NCI-H226 (cell line): Measurements from ENCODE around the gene DDX20.

Experiments
- DNase-seq: peaks from one replicate; pipeline ENCODE4 v3.0.0-alpha.2; 2015

DDX20 gene

DNA sequence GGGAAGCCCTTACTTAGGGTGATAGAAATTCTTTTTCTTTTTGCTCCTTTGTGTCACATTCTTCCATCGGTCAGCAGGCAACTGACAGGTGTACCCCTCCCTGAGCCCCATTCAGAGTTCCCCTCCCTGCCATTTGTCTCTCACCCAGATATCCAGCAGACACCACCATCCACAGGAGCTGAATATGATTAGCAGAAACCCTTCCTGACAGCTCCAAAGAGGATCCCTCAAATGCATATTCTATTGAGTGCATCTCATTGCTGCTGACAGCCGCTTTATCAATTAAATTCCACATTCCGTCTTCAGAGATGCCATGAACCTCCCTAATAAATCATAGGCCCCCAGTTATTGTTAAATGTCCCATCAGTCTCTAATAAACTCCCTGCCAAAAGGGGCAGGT is 6.1 kb upstream of the DDX20 start:
- no peak for DNase-seq

DNA sequence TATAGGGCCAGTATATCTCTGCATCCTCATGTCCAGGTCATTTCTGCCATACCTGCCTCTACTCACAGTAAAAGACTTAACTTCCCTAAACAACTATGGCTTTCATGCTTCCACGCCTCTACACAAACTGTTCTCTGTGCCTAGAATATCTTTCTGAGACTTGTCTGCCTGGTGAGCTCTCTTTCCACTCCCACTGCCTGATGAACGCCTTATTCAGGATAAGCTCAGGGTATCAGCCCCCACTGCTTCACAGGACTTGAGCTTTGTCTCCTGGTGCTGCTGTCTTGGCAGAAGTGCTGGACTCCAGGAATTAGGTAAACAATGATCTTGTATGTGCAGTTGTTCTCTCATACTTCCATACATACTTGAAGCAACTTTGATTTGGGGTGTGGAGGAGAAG is 4.8 kb upstream of the DDX20 start:
- DNase-seq: no peak

DNA sequence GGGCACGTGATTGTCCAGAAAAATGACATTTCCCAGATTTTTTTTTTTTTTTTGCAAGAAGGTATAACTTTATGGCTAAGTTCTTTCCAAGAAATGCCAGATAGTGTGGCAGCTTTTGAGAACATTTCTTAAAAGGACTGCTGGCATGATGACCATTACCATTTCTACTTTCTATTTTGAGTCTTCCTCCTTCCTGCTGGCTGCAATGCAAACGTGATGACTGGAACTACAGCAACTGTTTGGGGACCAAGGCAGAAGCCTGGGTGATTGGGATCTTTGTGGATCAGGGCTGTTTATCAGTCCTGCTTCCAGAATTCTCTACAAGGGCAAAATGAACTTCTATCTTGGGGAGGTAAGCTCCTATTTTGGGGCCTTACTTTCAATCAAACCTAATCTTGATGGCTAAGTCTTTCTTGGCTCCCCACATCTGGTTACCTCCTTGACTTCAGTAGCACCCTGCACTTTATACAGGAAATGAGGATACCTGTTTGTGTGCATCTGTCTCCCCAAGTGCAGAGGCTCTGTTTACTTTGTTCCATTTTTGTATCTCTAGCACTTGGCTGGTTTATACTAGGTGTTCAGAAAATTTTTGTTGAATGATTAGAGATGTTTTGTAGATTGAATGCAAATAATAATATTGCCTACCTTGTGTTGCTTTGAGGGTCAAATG is 3.7 kb upstream of the DDX20 start:
- no peak for DNase-seq

DNA sequence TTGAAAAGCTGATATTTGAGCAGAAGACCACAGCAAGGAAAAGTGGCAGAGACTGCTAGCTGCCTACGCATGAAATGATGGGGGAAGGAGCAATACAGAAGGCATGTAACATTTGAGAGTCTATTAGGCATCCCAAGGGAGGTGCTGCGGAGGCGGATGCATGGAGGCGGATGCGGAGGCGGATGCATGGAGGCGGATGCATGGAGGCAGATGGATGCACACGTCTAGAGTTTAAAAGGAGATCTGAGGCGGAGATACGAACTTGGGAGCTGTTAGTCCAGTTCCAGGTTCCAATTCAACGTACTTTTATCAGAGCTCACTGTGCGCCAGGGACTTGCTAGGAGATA is 744 bp upstream of the DDX20 start:
- peak; percentile 76 for DNase-seq

DNA sequence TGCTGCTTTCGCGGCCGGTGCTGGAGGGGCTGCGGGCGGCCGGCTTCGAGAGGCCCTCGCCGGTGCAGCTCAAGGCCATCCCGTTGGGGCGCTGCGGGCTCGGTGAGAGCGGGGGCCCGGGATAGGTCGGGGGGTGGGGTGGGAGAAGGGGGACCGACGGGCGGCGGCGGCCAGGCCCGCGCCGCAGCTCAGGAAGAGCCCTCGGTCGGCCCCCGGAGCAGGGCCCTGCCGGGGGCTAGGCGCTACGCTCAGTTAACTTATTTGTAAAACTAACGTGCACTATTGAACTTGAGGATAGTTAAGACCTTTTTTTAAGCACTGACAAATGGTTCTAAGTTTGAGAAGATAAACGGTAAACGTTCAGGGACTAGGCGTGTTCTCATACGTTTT is 418 bp downstream of the DDX20 start:
- DNase-seq: no peak

DNA sequence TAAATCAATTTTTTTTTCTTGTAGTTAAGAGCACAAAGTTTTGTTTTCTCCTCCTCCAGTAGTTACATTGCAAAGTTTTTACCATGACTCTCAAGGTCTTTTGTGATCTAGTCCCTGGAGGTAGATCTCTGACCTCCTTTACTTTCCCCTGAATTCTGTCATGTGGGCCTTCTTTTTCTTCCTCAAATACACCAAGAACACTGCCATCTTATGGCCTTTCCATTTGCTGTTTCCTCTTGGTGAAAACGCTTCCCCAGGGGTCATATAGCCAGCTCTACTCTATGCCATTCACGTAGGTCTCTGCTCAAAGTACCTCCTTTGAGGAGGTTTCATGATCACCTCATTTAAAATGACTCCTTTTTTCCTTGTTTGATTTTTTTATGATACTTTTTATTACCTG is 2.7 kb downstream of the DDX20 start:
- no peak for DNase-seq

DNA sequence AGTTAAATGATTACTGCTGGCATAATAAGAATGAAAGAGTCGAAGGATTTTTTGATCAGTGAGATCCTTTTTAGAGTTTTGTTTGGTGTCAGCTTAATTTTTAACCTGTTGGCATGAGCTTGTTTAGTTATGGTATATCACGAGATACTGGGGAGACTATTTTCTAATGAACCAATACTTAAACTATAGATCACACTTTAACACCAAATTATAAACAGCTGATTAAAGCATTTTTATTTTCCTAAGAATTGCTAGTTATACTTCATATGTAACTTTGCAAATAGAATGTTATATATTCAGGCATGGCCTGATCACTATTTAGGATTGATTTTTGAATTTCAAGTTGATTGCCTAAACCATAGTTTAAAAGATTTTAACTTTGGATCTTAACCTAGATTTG is 6.0 kb downstream of the DDX20 start:
- no peak for DNase-seq

DNA sequence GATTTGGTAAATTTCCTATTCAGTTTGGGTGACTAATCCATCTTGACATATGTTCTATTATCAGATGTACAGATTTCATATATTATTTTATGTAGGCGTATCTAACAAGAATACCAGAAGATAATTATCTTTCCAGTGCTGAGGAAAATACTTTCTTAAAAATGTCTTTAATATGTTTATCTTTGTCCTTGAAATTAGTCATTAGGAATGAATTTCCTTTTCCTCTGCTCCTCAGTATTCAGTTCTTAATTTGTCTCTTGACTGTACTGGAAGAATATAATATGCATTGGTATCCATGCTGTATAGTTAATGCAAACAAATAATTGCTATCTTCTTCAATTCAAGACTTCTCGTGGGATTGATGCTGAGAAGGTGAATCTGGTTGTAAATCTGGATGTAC is 6.6 kb downstream of the DDX20 start:
- DNase-seq: no peak

DNA sequence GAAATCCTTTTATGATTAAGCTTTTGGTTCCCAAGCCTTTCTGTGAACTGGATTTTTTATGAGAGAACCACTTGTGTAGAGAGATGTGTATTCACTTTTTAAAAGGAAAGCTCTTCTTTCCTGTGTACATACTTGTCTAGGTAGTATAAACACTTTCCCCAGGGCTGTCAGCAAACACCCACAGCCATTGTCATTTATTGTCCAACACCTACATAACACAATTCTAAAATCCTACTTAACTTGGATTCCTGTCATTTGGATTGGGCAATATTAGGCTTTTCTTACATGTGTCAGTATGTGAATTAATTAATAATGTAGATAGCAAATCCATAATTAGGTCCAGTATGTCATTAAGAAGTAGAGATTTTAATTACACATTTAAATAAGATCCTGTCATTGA is 12.3 kb downstream of the DDX20 start:
- DNase-seq: no peak

DNA sequence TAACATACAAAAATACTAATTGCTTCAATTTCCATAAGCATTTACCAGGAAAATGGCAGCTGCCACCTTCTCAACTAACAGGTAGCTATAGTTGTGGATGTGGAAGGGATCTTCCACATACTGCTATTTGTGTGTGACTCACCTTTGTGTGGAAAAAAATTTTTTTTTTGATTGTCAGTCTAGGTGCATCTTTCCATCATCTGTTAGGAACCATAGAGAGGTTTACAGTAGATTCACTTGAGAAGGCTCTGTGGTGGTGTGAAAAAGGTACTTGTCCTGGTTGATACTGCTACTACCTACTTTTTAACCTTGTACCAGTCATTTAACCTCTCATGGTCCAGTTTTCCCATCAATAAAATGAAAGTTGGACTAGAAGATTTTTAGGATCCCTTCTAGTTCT is 12.9 kb downstream of the DDX20 start:
- no peak for DNase-seq

DNA sequence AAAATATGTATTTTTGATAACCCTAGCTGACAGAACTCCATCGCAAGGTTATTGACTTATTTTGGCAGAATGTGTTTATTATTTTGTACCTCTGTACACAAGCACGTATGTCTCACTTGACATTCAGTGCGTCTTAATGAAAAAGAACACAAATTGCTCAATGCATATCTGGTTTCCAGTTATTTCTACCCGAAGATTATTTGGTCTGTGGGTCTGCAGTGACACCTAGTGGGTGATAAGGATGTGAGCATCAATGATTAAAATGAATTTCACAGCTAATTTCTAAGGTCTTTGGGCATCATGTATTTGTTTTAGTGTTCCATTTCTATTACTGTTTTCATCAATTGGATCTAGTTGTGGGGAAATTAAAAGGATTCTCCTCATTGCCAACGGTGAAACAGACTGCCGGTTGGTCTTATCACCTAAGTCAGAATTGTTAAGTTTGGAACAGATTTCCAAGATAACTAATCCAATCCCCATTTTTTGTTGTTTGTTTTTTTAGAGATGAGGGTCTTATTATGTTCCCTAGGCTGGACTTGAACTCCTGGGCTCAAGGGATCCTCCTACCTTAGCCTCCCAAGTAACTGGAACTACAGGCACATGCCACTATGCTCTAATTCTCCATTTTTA is 13.9 kb downstream of the DDX20 start:
- peak; percentile 58 for DNase-seq

DNA sequence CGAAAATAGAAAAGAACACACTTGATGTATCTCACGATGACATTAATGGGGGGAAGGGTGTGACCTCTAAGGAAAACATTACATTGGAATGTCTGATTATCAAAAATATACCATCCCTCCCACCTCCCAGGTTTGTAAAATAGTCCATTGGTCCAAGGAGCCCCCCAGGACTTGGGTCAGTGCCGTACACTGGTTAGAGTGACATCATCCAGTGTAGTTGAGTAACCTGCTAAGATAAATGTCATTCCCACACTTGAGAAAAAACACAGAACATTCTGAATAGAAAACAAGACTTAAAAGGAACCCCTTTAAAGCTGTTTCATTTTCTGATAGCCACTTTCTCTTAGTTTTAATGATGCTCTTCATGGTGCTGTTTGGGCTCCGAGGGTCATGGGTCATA is 15.2 kb downstream of the DDX20 start:
- DNase-seq: peak; percentile 68

DNA sequence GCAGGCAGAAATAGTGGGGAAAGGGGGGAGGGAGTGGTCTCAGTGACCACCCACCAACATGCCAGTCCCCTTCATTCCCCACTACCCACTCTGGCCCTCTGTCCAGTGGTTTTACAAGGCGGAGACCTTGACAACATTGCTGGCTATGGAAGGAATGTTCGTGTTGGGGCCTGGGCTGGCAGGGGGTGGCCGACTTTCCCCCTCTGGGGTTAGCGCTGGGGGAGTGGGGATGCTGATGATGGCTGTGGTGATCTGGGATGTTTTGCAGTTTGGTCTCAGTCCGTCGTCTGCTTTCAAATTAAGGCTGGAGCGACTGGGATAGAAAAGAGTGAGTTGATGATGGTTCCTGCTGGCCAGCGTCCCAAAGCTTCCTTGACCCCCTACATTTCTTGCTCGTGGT is 20.3 kb downstream of the DDX20 start:
- DNase-seq: no peak

DNA sequence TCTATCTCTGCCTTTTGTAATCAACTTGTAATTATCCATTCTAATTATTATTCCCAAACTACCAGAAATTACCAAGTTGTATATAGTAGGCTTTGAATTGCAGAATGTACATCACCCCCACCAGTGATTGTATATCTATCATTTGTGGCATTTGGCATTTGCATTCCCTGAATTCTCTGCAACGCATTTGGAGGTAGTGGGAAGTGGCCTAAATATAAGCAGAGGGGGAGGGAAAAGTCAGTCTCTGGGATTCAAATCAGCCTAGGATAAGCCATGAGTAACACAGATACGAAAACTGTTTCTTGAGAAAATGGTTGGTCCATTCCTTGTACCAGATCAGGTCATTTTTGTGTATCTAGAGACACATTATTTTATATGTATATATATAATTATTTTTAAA is 20.7 kb downstream of the DDX20 start:
- peak; percentile 57 for DNase-seq

DNA sequence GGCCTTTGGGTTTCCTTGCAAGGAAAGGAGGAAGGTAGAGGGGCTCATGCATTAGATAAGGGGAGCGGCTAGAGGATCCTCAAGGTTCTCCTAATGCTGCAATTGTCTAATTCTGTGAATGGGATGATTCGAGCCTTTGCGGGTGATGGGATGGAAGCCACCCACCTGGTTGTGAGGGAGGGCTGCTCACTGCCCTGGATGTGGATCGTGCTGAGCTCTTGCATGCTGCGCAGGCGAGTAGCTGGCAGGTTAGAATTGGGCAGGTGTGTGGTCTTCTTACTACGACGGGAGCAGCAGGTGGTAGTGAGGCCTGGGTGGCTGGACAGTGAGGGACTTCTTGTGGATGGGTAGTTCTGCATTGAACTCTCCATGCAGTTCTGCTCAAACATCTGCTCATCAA is 21.2 kb downstream of the DDX20 start:
- no peak for DNase-seq

DNA sequence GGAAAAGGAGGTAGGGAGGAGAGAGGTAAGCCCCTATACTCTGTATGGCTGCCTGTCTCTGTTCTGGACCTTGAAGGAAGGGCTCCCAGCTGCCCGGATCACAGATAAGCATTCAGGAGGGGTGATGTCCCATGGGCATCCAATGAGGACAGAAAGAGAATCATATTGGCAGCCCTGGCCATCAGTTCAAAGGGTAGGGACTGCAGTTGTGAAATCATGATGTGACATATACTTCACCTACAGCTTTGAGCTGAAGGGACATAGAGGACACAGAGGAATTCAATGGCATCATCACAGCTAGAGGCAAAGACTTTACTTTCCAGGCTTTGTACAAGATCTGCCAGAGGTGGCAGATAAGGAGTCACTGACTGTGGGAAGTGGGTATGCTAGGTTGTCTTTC is 21.6 kb downstream of the DDX20 start:
- no peak for DNase-seq

DNA sequence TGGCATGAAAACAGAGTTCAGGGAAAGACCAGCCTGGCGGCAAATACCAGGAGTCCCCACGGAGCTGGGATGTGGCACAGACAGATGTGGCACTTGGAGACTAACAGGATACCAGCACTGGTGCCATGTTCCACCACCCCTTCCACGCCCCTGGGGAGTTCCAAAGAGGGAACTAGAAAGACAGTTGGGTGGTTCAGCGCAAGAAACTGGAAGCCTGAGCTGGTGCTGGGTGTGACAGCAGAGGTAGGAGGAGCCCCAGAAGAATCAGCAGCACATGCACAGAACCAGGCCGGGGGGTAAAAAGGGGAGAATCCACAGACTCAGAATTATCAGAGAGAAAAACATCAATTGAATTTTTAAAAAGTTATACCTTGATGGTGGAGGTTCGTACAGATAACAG is 22.4 kb downstream of the DDX20 start:
- DNase-seq: peak; percentile 81

DNA sequence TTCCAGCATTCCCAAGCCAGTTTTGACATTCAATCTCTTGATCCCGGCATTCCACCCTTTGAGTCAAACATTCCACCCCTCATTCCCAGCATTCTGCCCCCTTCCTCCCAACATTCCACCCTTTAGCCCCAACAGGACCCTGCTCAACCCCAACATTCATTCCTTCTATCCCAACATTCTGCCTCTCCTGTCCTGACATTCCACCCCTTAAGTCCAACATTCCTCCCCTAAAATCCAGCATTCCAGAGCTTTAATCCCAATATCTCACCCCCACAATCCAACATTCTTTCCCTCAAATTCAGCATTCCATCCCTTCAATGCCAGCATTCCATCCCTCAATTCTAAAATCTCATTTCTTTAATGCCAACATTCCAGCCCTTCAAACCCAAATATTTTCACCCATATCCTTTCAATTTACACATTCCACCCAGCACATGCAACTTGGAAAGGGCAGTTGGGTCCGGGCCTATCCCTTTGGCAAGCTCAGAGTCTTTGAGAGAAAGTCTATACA is 22.9 kb downstream of the DDX20 start:
- DNase-seq: peak; percentile 92

DNA sequence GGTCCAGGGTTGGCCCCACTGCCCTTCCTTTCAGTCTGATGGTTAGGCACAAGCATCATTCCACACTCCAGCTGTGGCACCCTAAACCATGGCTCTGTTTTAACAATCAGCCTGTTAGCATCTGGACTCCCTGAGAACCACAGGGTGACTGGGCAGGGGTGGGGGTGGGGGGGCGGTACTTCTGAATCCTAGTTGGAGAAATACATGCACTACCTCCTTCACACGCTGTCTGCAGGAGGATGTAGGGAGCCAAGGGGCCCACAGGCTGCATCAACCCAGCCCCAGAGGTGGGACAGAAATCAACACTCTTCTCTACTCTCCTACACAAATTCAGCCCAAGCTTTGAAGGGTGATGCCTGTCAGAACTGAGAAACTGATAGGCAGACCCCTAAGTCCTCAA is 23.8 kb downstream of the DDX20 start:
- no peak for DNase-seq

DNA sequence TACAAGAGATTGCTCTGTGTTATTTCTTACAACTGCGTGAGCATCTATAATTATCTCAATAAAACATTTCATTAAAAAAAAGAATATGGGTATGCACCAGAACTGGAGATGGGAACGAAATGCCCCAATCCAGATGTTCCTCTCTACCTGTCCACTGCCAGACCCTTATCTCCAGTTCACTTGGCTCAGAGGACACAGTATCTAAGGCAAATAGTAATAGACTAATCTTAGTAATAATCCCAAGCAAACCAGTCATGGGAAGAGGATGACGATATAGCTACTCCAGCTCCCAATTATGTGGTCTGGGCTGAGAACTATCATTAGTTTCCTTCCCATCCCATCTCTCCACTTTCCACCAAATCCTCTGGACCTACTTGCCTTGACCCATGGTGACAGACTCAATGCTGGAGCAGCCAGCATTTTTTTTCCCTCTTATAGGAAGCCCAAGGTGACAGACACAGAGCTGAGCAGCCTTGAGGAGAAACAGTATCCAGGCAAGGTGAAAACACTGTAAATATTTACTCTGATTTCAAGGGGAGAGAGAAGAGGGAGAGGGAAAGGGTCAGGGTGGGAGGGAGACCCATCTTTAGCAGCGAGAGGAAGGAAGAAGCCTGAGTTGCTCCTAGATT is 28.7 kb downstream of the DDX20 start:
- no peak for DNase-seq

DNA sequence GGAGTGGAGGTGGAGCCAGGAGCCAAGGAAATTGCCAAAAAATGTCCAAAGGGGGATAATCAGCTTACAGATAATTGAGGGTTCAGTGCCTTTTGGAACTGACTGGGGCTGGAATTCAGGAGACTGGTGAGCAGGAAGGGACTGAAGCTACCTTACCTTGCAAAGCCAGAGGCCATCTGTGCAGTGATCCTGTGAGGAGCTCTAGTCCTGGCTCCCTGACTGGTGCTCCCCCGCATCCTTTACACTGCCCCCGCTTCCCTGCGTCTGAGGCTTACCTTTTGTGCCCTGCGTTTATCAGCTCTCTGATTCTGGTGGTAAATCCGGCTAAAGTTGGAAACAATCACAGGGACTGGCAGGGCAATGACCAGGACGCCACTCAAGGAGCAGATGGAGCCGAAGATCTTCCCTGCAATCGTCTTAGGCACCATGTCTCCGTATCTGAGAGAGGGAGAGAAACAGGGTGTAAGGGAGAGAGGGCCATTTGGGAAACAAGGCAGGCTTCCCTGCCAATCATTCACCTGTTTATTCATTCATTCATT is 31.0 kb downstream of the DDX20 start:
- no peak for DNase-seq

DNA sequence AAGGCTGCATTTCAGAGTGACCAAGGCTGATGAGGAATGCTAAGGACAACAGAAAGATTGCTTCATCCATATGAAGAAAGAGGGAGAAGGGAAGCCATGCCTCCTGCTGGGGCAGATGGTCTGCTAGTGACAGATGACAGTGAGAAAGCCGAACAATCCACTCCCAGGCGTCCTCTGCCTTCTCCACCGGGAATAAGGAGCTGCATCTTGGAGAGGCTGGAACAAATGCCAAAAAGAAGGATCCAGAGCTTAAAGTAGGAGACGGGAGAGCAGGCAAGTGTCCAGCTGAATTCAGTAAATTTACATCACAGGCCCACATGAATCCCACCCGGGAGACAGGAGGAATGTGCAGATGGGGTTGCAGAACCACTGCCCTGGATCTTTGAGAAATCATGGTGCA is 33.4 kb downstream of the DDX20 start:
- no peak for DNase-seq

DNA sequence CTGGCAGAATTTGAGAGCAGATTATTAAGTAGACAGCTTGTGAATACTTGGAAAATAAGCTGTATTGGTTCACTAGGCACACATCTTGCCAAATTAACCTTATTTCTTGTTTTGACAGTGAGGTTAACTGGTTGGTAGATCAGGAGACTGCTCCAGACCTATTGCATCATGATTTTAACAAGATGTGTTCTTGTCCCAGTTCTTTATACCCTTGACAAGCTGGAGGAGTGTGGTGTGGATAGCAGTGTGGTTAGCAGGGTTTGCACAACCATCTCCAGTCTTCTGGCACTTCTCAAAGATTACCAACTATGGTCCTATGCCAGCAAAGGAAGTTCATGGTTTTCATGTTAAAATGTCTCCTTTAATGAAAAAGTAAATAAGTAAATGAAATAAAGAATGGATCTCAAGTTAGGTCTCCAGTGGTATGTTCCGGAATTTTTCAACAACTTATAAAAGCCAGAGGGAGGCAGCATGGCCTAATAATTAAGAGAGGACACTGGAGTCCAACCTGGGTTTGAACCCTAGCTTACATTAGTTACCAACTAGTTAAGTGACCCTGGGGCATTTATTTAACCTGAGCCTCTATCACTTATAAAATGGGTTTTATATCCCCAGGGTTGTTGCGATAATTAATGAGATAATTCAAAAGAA is 34.1 kb downstream of the DDX20 start:
- DNase-seq: peak; percentile 60

DNA sequence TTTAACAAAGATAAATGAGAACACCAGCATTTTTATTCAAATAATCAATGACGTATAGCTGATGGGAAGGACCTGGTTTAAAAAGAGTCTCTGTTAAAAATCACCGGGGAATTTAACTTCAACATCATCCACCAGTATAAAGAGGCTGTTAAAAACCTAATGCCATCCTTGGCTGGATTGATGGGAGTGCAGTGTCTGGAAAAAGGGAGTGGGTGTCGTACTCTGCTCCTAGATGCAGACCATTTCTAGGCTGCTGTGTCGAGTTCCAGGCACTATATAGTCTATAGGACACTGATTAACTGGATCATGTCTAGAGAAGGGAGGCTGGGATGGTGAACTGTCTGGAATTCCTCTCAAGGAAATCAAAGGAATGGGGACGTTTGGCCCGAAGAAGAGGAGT is 36.1 kb downstream of the DDX20 start:
- DNase-seq: no peak
